B cell (primary cell): ENCODE measurements around the gene IQCK. TPM values are rescaled to one million over a fixed set of nuclear protein-coding genes. Genes with fewer than 3 reads are reported as not detected.

Source experiments
- ATAC-seq: fragments of 200-7000 bp; cut with Tn5 transposase; one replicate; pipeline ENCODE4 v1.10.0; 2021; ENCODE audit warnings: low read depth, mild to moderate bottlenecking, moderate number of reproducible peaks, moderate library complexity
- CTCF ChIA-PET: fragments of 350-600 bp; sonication (Branson Sonifier 250); formaldehyde crosslinking; loops from one replicate; lab custom pipeline; 2021; ENCODE audit warnings: antibody characterized with exemption, inconsistent platforms; lab: Charles Lee
- POLR2A ChIA-PET: fragments of 350-600 bp; sonication (Branson Sonifier 250); formaldehyde crosslinking; loops from one replicate; lab custom pipeline; 2021; ENCODE audit warnings: antibody characterized with exemption; lab: Charles Lee
- DNase-seq: peaks from one replicate; pipeline ENCODE4 v3.0.0; 2013
- H2AFZ ChIP-seq: 2 replicates; pipeline ENCODE4 v1.6.1; 2012; ENCODE audit warnings: mild to moderate bottlenecking, low read depth, low read length; ENCODE audit not compliant: insufficient read depth, poor library complexity, severe bottlenecking
- H3K27ac ChIP-seq, 2 donors: 1 replicate in 1 of 2; 2 replicates in 1 of 2; pipeline ENCODE4 v1.5.1; 2012 to 2013; ENCODE audit warnings: low read length in 2 of 2, mild to moderate bottlenecking in 2 of 2, moderate library complexity in 1 of 2
- H3K27me3 ChIP-seq, 4 experiments: fragments of 200-600 bp in 1 of 4; sonication (generic) in 1 of 4; replicated peaks in 1 of 4; 1 replicate in 2 of 4; 2 replicates in 2 of 4; pipeline versions ENCODE4 v1.6.1 to v1.7.0; 2013 to 2016; ENCODE audit warnings: low read length in 3 of 4, mild to moderate bottlenecking in 2 of 4, mixed read lengths in 1 of 4, moderate library complexity in 1 of 4; ENCODE audit not compliant: insufficient read depth in 4 of 4, control insufficient read depth in 3 of 4; ENCODE audit errors: control extremely low read depth in 1 of 4
- H3K36me3 ChIP-seq, 2 experiments: replicated peaks in 1 of 2; 1 replicate in 1 of 2; 2 replicates in 1 of 2; pipeline versions ENCODE4 v1.6.1 to v1.7.1; 2013; ENCODE audit warnings: low read length in 1 of 2; ENCODE audit not compliant: insufficient read depth in 2 of 2, control insufficient read depth in 1 of 2; ENCODE audit errors: control extremely low read depth in 1 of 2, extremely low read depth in 1 of 2
- H3K4me1 ChIP-seq, 2 donors: fragments of 200-600 bp in 1 of 2; sonication (generic) in 1 of 2; 1 replicate in 1 of 2; 2 replicates in 1 of 2; pipeline versions ENCODE4 v1.5.1 to v1.6.1; 2013 to 2017; ENCODE audit warnings: low read length in 2 of 2; ENCODE audit not compliant: control insufficient read depth in 2 of 2, insufficient read depth in 2 of 2
- H3K4me2 ChIP-seq: replicated peaks from 2 replicates; pipeline ENCODE3; 2012; ENCODE audit warnings: mild to moderate bottlenecking, low read depth, low read length; ENCODE audit not compliant: poor library complexity, severe bottlenecking
- H3K4me3 ChIP-seq, 5 experiments: fragments of 200-600 bp in 1 of 5; sonication (generic) in 1 of 5; 1 replicate in 3 of 5; 2 replicates in 2 of 5; pipeline versions ENCODE4 v1.5.1 to v1.7.0; 2011 to 2016; ENCODE audit warnings: low read length in 4 of 5, mild to moderate bottlenecking in 4 of 5, low read depth in 2 of 5, control low read depth in 1 of 5, moderate library complexity in 1 of 5; ENCODE audit not compliant: insufficient read depth in 1 of 5; ENCODE audit errors: control extremely low read depth in 1 of 5, extremely low read depth in 1 of 5
- H3K79me2 ChIP-seq: fragments of 200-600 bp; sonication (generic); one replicate; pipeline ENCODE4 v1.6.0; 2016; ENCODE audit warnings: low read length; ENCODE audit not compliant: control insufficient read depth, insufficient read depth
- H3K9ac ChIP-seq: fragments of 200-600 bp; sonication (generic); 2 replicates; pipeline ENCODE4 v1.6.1; 2017; ENCODE audit warnings: mild to moderate bottlenecking, low read length, moderate library complexity
- H3K9me3 ChIP-seq, 3 donors: one replicate each; pipeline versions ENCODE4 v1.6.1 to v1.7.1; 2013; ENCODE audit warnings: low read length in 2 of 3; ENCODE audit not compliant: control insufficient read depth in 2 of 3, insufficient read depth in 1 of 3; ENCODE audit errors: control extremely low read depth in 1 of 3
- H4K20me1 ChIP-seq: 2 replicates; pipeline ENCODE4 v1.6.0; 2012; ENCODE audit warnings: mild to moderate bottlenecking, low read length; ENCODE audit not compliant: insufficient read depth, control insufficient read depth, poor library complexity, severe bottlenecking
- H3K27ac Mint-ChIP-seq: one replicate; pipeline ENCODE4 v1.8.0; 2021; ENCODE audit warnings: mixed read lengths
- H3K27me3 Mint-ChIP-seq: one replicate; pipeline ENCODE4 v1.8.0; 2021; ENCODE audit warnings: mixed read lengths
- H3K4me1 Mint-ChIP-seq: one replicate; pipeline ENCODE4 v1.8.0; 2021; ENCODE audit warnings: mixed read lengths
- H3K4me3 Mint-ChIP-seq: one replicate; pipeline ENCODE4 v1.8.0; 2021; ENCODE audit warnings: mixed read lengths
- H3K9me3 Mint-ChIP-seq: one replicate; pipeline ENCODE4 v1.8.0; 2022; ENCODE audit warnings: mixed read lengths; ENCODE audit not compliant: insufficient read depth
- EZH2 ChIP-seq: IDR thresholded peaks from 2 replicates; pipeline ENCODE4 v1.6.1; 2012; ENCODE audit warnings: borderline replicate concordance, low read depth, mild to moderate bottlenecking, moderate library complexity, low read length; ENCODE audit not compliant: insufficient read depth, poor library complexity, severe bottlenecking
- WGBS: methylation state at CpG from one replicate; pipeline ENCODE4 v1.1.5; 2013; ENCODE audit warnings: missing lambda C conversion rate; ENCODE audit not compliant: insufficient coverage; 5-methylcytosine and 5-hydroxymethylcytosine counted together
- intact Hi-C: fragments of 100-400 bp; cut with micrococcal nuclease; formaldehyde crosslinking; loops from one replicate; pipeline ENCODE4 v1.10.0; 2022
- polyA plus RNA-seq: library from polyadenylated mRNA; depleted of rRNA; stranded (reverse); fragments of >200 nt; gene quantifications from 2 replicates; pipeline ENCODE4 v1.2.3, GENCODE V29; 2012
- total RNA-seq, 2 donors: library from RNA; stranded (reverse); fragments of 120-200 nt in 1 of 2; gene quantifications; 1 replicate in 1 of 2; 2 replicates in 1 of 2; pipeline versions ENCODE4 v1.2.3 to v1.2.4, GENCODE V29; 2013 to 2022
- TF ChIP-seq, protein P1 (sequence below): fragments of 200-600 bp; IDR thresholded peaks from one replicate; pipeline ENCODE4 v1.8.0; 2022; ENCODE audit warnings: antibody characterized with exemption, mild to moderate bottlenecking

Gene IQCK
- total and polyA plus RNA-seq, 2 donors (not counting 1 experiment from before 2014, with no cell fraction given): 1.00 to 3.0 TPM

DNA sequence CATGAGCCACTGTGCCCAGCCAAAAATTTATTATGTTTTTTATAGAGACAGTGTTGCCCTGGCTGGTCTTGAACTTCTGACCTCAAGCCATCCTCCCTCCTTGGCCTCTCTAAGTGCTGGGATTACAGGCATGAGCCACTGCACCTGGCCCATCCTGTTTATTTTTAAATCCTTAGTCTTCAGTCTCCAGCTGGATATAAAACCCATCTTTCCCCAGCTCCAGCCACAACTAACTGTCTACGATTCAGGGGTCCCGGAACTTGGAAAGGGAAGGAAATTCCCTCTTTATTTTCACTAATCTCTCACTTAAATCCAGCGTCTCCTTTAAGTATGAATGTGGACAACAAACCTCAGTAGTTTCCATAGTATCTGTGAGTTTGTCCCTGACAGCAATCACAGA lies 62.2 kb downstream of the IQCK start:
- Histone ChIP-seq H3K4me1 (no peaks in the 10 kb centered on the region), H2AFZ (no peak overlapping the region), H3K36me3 (no peaks in the 10 kb centered on the region), H3K4me2 (no peak overlapping the region), H3K27me3 (no peaks in the 10 kb centered on the region), H3K27ac (no peak overlapping the region), H3K4me3 (no peak overlapping the region), H3K79me2 (no peaks in the 10 kb centered on the region), H4K20me1 (no peaks in the 10 kb centered on the region), H3K9me3 (no peaks in the 10 kb centered on the region), H3K9ac (no peak overlapping the region)
- TF ChIP-seq EZH2: no peak
- TF ChIP-seq, protein P1, sequence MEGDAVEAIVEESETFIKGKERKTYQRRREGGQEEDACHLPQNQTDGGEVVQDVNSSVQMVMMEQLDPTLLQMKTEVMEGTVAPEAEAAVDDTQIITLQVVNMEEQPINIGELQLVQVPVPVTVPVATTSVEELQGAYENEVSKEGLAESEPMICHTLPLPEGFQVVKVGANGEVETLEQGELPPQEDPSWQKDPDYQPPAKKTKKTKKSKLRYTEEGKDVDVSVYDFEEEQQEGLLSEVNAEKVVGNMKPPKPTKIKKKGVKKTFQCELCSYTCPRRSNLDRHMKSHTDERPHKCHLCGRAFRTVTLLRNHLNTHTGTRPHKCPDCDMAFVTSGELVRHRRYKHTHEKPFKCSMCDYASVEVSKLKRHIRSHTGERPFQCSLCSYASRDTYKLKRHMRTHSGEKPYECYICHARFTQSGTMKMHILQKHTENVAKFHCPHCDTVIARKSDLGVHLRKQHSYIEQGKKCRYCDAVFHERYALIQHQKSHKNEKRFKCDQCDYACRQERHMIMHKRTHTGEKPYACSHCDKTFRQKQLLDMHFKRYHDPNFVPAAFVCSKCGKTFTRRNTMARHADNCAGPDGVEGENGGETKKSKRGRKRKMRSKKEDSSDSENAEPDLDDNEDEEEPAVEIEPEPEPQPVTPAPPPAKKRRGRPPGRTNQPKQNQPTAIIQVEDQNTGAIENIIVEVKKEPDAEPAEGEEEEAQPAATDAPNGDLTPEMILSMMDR: no peak
- ATAC-seq (no peak), DNase-seq (no peak)
- no peaks in the 10 kb centered on the region for H3K27me3 Mint-ChIP-seq
- WGBS: no CpG with 5 or more reads among the region's 3 CpGs
- H3K9me3 Mint-ChIP-seq: no peaks in the 10 kb centered on the region
- peaks cover 5% of the 10 kb centered on the region for H3K4me1 Mint-ChIP-seq
- H3K4me3 Mint-ChIP-seq: no peak overlapping the region
- no peak overlapping the region for H3K27ac Mint-ChIP-seq
- ChIA-PET POLR2A (no interaction called here), CTCF (no interaction called here)
- intact Hi-C loops: no loop called here

DNA sequence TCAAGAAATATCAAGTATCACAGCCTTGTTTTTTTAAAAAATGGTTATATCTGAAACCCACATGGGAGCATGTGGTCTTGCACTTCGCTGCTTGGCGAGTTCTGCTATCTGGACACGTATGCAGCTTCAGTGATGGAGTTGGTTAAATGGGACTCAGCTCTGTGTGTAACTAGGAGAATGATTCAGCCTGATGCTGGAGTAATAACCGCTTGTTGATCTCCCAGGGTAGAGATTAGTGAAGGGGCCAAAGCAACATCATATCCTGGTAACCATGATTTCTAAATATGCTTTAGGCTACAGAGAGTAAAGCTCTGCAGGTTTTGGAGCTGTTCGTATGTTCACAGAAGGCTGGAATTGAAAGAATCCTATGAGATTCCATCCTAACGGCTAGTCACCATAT lies 63.2 kb downstream of the IQCK start:
- Histone ChIP-seq H3K4me1 (no peaks in the 10 kb centered on the region), H3K27me3 (no peaks in the 10 kb centered on the region), H3K27ac (no peak overlapping the region), H3K4me2 (no peak overlapping the region), H3K4me3 (no peak overlapping the region), H2AFZ (no peak overlapping the region), H4K20me1 (no peaks in the 10 kb centered on the region), H3K36me3 (no peaks in the 10 kb centered on the region), H3K9me3 (no peaks in the 10 kb centered on the region), H3K9ac (no peak overlapping the region), H3K79me2 (no peaks in the 10 kb centered on the region)
- no peak for ATAC-seq
- no peak for TF ChIP-seq EZH2
- TF ChIP-seq, protein P1: no peak
- WGBS: 87% methylated on average over 5 of the region's 6 CpGs
- H3K9me3 Mint-ChIP-seq: no peaks in the 10 kb centered on the region
- DNase-seq: no peak
- no peak overlapping the region for H3K4me3 Mint-ChIP-seq
- ChIA-PET CTCF (no interaction called here), POLR2A (no interaction called here)
- intact Hi-C loops: no loop called here
- no peak overlapping the region for H3K27ac Mint-ChIP-seq
- H3K27me3 Mint-ChIP-seq: peaks cover 5% of the 10 kb centered on the region
- H3K4me1 Mint-ChIP-seq: peaks cover 3% of the 10 kb centered on the region
